Psoas muscle (tissue), 8 donors: ENCODE results near the gene GSTCD. TPM values are rescaled to one million over a fixed set of nuclear protein-coding genes. Genes with fewer than 3 reads are reported as not detected.
A peak's percentile ranks its signal among the peaks of the same experiment; 100 is the strongest.

Source experiments
- ATAC-seq, 4 donors: fragments of 200-7000 bp; cut with Tn5 transposase; one replicate each; pipeline ENCODE4 v1.9.1; 2020; ENCODE audit warnings: moderate library complexity in 3 of 4, mild to moderate bottlenecking in 2 of 4
- DNase-seq, 2 donors: peaks; one replicate each; pipeline ENCODE4 v3.0.0-alpha.2; 2020
- H3K27ac ChIP-seq: fragments of 200-600 bp; one replicate; pipeline ENCODE4 v1.8.0; 2022
- H3K27me3 ChIP-seq, 3 donors: fragments of 200-600 bp in 1 of 3; one replicate each; pipeline versions ENCODE4 v1.6.1 to v1.8.0; 2013 to 2022; ENCODE audit warnings: low read length in 2 of 3, mild to moderate bottlenecking in 2 of 3, moderate library complexity in 1 of 3; ENCODE audit not compliant: insufficient read depth in 3 of 3
- H3K36me3 ChIP-seq, 2 donors: fragments of 200-600 bp in 1 of 2; one replicate each; pipeline versions ENCODE4 v1.6.1 to v1.8.0; 2013 to 2022; ENCODE audit warnings: low read depth in 1 of 2, mild to moderate bottlenecking in 1 of 2, moderate library complexity in 1 of 2; ENCODE audit not compliant: insufficient read depth in 1 of 2
- H3K4me1 ChIP-seq: fragments of 200-600 bp; one replicate; pipeline ENCODE4 v1.8.0; 2022
- H3K4me3 ChIP-seq: fragments of 200-600 bp; one replicate; pipeline ENCODE4 v1.8.0; 2022; ENCODE audit warnings: mild to moderate bottlenecking
- H3K9me3 ChIP-seq: fragments of 200-600 bp; one replicate; pipeline ENCODE4 v1.8.0; 2022
- CTCF ChIP-seq: fragments of 200-600 bp; IDR thresholded peaks from one replicate; pipeline ENCODE4 v1.8.0; 2022; ENCODE audit warnings: antibody characterized with exemption
- WGBS, 3 donors: extraction: QIAGEN DNeasy Blood & Tissue Kit; methylation state at CpG; one replicate each; pipeline versions ENCODE4 v1.1.6 to v1.1.7; 2013; 5-methylcytosine and 5-hydroxymethylcytosine counted together
- intact Hi-C, 2 donors: fragments of 100-400 bp; cut with DNase I; formaldehyde crosslinking; loops; one replicate each; pipeline versions ENCODE4 v1.11.0 to v1.14.2; 2022
- polyA plus RNA-seq, 3 donors: library from polyadenylated mRNA; stranded (reverse); fragments of 200-250 nt; gene quantifications; one replicate each; pipeline ENCODE4 v1.2.3, GENCODE V29; 2013
- total RNA-seq, 4 donors: library from RNA; stranded (reverse); fragmentation: NEBNext Ultra II Directional in 2 of 4; extraction: Animal tissue kit (Norgen Biotek cat#: 25700) in 2 of 4; gene quantifications; one replicate each; pipeline versions ENCODE4 v1.2.1 to v1.2.4, GENCODE V29; 2021 to 2023
- donor health status: healthy with polysubstance abuse.
- donor health status: DM: no; HTN: no; CAD: no; lungs with moderate emphysema.
- donor health status: Bipolar disorder and iron deficiency.
- donor health status: healthy.
- donor health status: DM: yes; HTN: yes; CAD: no.
- donor health status: DM: no; HTN: no; CAD: no.
- donor health status: DM: no; HTN: no; CAD: no.
- donor health status: DM: yes; HTN: yes; CAD: no.

GSTCD gene
- total and polyA plus RNA-seq, 7 donors = 0.82 to 6.6 (median 3.5) TPM

GRCh38 chr4:105887508-105887907, 178.9 kb downstream of the GSTCD start:
- Histone ChIP-seq H3K27me3 (no peaks in the 10 kb centered on the region), H3K36me3 (no peaks in the 10 kb centered on the region), H3K9me3 (no peaks in the 10 kb centered on the region), H3K4me3 (no peak overlapping the region), H3K27ac (no peak overlapping the region), H3K4me1 (no peaks in the 10 kb centered on the region)
- no peak for ATAC-seq
- 84 to 97% (median 93%) methylated on average over 2 of the region's 2 CpGs for WGBS, 3 donors
- no peak for DNase-seq
- intact Hi-C loops = no loop called here
- no peak for TF ChIP-seq CTCF

GRCh38 chr4:105894660-105895582, 186.3 kb downstream of the GSTCD start, which contains the start of gene NPNT:
NPNT (plus strand) TSS chr4:105895471; CDS start chr4:105895653, 182 bp downstream.
- Histone ChIP-seq H3K4me1 (no peaks in the 10 kb centered on the region), H3K9me3 (no peaks in the 10 kb centered on the region), H3K27me3 (peaks cover 0 to 21% (median 0%) of the 10 kb centered on the region in 3 donors), H3K4me3 (peak within 1 kb of the TSS; percentile 76), H3K36me3 (no peaks in the 10 kb centered on the region), H3K27ac (no peak within 1 kb of the TSS)
- WGBS, 3 donors = 1 to 2% (median 2%) methylated on average over 41 to 56 of the region's 56 CpGs
- intact Hi-C loops = no loop called here
- DNase-seq (peak in 1 of 2 donors; percentile 45), ATAC-seq (peak; percentile 60 to 79 (median 76))
- TF ChIP-seq CTCF = no peak

DNA sequence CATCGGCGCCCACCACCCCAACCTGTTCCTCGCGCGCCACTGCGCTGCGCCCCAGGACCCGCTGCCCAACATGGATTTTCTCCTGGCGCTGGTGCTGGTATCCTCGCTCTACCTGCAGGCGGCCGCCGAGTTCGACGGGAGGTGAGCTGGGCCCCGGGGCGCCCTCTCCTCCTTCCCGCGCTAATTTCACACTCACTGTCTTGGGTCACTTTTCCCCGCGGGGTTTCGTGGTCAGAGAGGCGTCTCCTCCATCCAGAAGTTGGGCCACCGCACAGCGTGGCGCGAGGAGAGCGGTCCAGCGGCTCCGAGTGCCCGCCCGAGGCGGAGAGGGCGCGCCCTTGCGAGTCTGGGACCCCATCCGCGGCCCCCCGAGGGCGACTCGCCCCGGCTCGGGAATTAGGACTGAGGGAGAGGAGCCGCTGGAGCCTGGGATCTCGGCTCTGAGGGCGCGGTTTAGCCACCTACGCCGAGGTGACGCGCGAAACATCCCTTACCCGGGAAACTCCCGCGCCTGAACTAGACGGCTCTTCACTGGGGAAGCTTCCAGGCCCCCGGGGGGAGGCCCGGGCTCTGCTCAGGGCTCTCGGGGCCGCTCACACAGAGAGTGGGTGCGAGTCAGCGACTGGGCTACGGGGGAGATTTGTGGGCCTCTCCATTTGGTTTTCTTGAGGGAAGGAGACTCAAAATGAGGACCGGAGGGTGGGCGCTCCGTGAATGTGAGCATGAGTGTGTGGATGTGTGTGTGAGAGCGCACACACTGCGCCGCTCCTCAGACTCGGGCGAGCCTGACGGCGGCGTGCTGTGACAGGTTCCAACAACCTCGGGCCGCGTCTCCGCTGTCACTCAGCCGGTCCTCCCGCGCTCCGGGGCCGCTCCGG, 187.2 kb downstream of the GSTCD start:
- Histone ChIP-seq H3K4me3 (peak overlapping the region; percentile 76), H3K9me3 (no peaks in the 10 kb centered on the region), H3K27ac (no peak overlapping the region), H3K36me3 (no peaks in the 10 kb centered on the region), H3K4me1 (no peaks in the 10 kb centered on the region), H3K27me3 (peaks cover 0 to 21% (median 0%) of the 10 kb centered on the region in 3 donors)
- no peak for TF ChIP-seq CTCF
- DNase-seq (peak; percentile 34 to 61), ATAC-seq (peak; percentile 80 to 84 (median 81))
- intact Hi-C loops = loop anchor here in 1 of 2 donors (2.0 kb wide), 1 partner anchor 61 kb away; no protein-coding TSS in a partner anchor
- WGBS, 3 donors = 0 to 1% (median 0%) methylated on average over 64 to 84 of the region's 84 CpGs

- WGBS, 3 donors = 11 to 16% (median 13%) methylated on average over 22 of the region's 22 CpGs
- no peaks in the 10 kb centered on the region for H3K36me3 ChIP-seq
- intact Hi-C loops = loop anchor here in 1 of 2 donors (2.0 kb wide), 1 partner anchor 60 kb away; no protein-coding TSS in a partner anchor
- H3K27ac ChIP-seq = no peak overlapping the region
- ATAC-seq (no peak), DNase-seq (no peak)
- peaks cover 0 to 21% (median 0%) of the 10 kb centered on the region in 3 donors for H3K27me3 ChIP-seq
- no peak for TF ChIP-seq CTCF
- no peaks in the 10 kb centered on the region for H3K4me1 ChIP-seq
- peak overlapping the region; percentile 76 for H3K4me3 ChIP-seq
- no peaks in the 10 kb centered on the region for H3K9me3 ChIP-seq
These were observed 187.9 kb downstream of the GSTCD start for GRCh38 chr4:105896461-105896942.

Other genes starting within 250 kb of the GSTCD start
- gene PPA2, start 234.7 kb upstream of the GSTCD start, total RNA-seq = 10 to 100 TPM; 39.9 to 48.5 (median 41.9) TPM
- gene PPA2, start 234.7 kb upstream of the GSTCD start, polyA plus RNA-seq = 10 to 100 TPM; 33.1 to 43.1 (median 36.2) TPM
- gene ARHGEF38, start 156.2 kb upstream of the GSTCD start, total RNA-seq = not detected
- gene ARHGEF38, start 156.2 kb upstream of the GSTCD start, polyA plus RNA-seq = not detected
- gene INTS12, start 95 bp upstream of the GSTCD start, total RNA-seq = 10 to 100 TPM; 17.7 to 28.8 (median 20.2) TPM
- gene INTS12, start 95 bp upstream of the GSTCD start, polyA plus RNA-seq = 10 to 100 TPM; 27.7 to 38.8 (median 29.9) TPM
- gene NPNT, start 186.7 kb downstream of the GSTCD start, total RNA-seq = 10 to 100 TPM in 2 of 4 donors, 1 to 10 TPM in 1, under 1 TPM in 1; 0.98 to 18.8 (median 6.5) TPM
- gene NPNT, start 186.7 kb downstream of the GSTCD start, polyA plus RNA-seq = 1 to 10 TPM; 1.8 to 5.4 (median 4.1) TPM